Activated CD4-positive, alpha-beta T cell treated with anti-CD3 and anti-CD28 coated beads, Interleukin-2, amount 10 ng/mL, durations not matched to agents 7 days and 5 days (primary cell): Measurements from ENCODE around the gene PRKAG2. TPM values are rescaled to one million over a fixed set of nuclear protein-coding genes. Genes with fewer than 3 reads are reported as not detected.

Experiments used
- CTCF ChIA-PET: fragments of 350-600 bp; sonication (Branson Sonifier 250); formaldehyde crosslinking; loops from one replicate; lab custom pipeline; 2021; ENCODE audit warnings: antibody characterized with exemption; lab: Charles Lee
- POLR2A ChIA-PET: fragments of 350-600 bp; sonication (Branson Sonifier 250); formaldehyde crosslinking; loops from one replicate; lab custom pipeline; 2021; ENCODE audit warnings: antibody characterized with exemption; lab: Charles Lee
- DNase-seq: peaks from one replicate; pipeline ENCODE4 v3.0.0-alpha.2; 2020
- H3K27ac Mint-ChIP-seq: one replicate; pipeline ENCODE4 v1.8.0; 2021; ENCODE audit warnings: mild to moderate bottlenecking, moderate library complexity, mixed read lengths
- H3K27me3 Mint-ChIP-seq: one replicate; pipeline ENCODE4 v1.8.0; 2021; ENCODE audit warnings: mixed read lengths
- H3K36me3 Mint-ChIP-seq: one replicate; pipeline ENCODE4 v1.8.0; 2021; ENCODE audit warnings: low read depth, mixed read lengths
- H3K4me1 Mint-ChIP-seq: one replicate; pipeline ENCODE4 v1.8.0; 2021; ENCODE audit warnings: mixed read lengths
- H3K4me3 Mint-ChIP-seq: one replicate; pipeline ENCODE4 v1.8.0; 2021; ENCODE audit warnings: mild to moderate bottlenecking, moderate library complexity, mixed read lengths
- H3K9me3 Mint-ChIP-seq: one replicate; pipeline ENCODE4 v1.8.0; 2021; ENCODE audit warnings: mixed read lengths
- total RNA-seq, 2 experiments: library from RNA; stranded (reverse); gene quantifications; one replicate each; pipeline ENCODE4 v1.2.3, GENCODE V29; 2021

PRKAG2 gene
- total RNA-seq, 2 experiments from 2014 or later, result 27.5 to 32.3 TPM

- Mint-ChIP-seq H3K36me3 (peaks cover 2% of the 10 kb centered on the region), H3K4me1 (no peaks in the 10 kb centered on the region), H3K4me3 (no peak overlapping the region), H3K27ac (no peak overlapping the region), H3K27me3 (no peaks in the 10 kb centered on the region), H3K9me3 (peaks cover 5% of the 10 kb centered on the region)
- no peak for DNase-seq
- ChIA-PET CTCF (interaction anchor here (0.6 to 2.3 kb wide), 4 partner anchors 12 to 116 kb away, joined by 3 to 9 read pairs (median 3); no protein-coding TSS in a partner anchor), POLR2A (no interaction called here)
These were observed 210.0 kb downstream of the PRKAG2 start for GRCh38 chr7:151666886-151667285.

GRCh38 chr7:151665368-151665767 is 211.5 kb downstream of the PRKAG2 start:
- H3K27me3 Mint-ChIP-seq, result no peaks in the 10 kb centered on the region
- no peak for DNase-seq
- peaks cover 2% of the 10 kb centered on the region for H3K36me3 Mint-ChIP-seq
- ChIA-PET CTCF (no interaction called here), POLR2A (interaction anchor here (0.5 kb wide), 1 partner anchor 383 kb away, joined by 3 read pairs; no protein-coding TSS in a partner anchor)
- H3K4me3 Mint-ChIP-seq, result no peak overlapping the region
- H3K9me3 Mint-ChIP-seq, result peaks cover 5% of the 10 kb centered on the region
- H3K27ac Mint-ChIP-seq, result no peak overlapping the region
- H3K4me1 Mint-ChIP-seq, result no peaks in the 10 kb centered on the region

- CTCF ChIA-PET, result no interaction called here
- H3K27ac Mint-ChIP-seq, result no peak overlapping the region
- no peak overlapping the region for H3K4me3 Mint-ChIP-seq
- H3K9me3 Mint-ChIP-seq, result peaks cover 5% of the 10 kb centered on the region
- POLR2A ChIA-PET, result no interaction called here
- no peaks in the 10 kb centered on the region for H3K4me1 Mint-ChIP-seq
- peaks cover 2% of the 10 kb centered on the region for H3K36me3 Mint-ChIP-seq
- DNase-seq, result no peak
- H3K27me3 Mint-ChIP-seq, result no peaks in the 10 kb centered on the region
These were observed 212.6 kb downstream of the PRKAG2 start for GRCh38 chr7:151664268-151664667.

GRCh38 chr7:151663382-151664100 is 213.4 kb downstream of the PRKAG2 start:
- ChIA-PET CTCF (no interaction called here), POLR2A (no interaction called here)

GRCh38 chr7:151662251-151662826 is 214.6 kb downstream of the PRKAG2 start:
- Mint-ChIP-seq H3K27ac (no peak overlapping the region), H3K9me3 (peaks cover 3% of the 10 kb centered on the region), H3K36me3 (peaks cover 2% of the 10 kb centered on the region), H3K4me3 (no peak overlapping the region), H3K4me1 (no peaks in the 10 kb centered on the region), H3K27me3 (no peaks in the 10 kb centered on the region)
- DNase-seq, result no peak
- POLR2A ChIA-PET, result no interaction called here
- CTCF ChIA-PET, result no interaction called here

More at GRCh38 chr7:151663382-151664100, 213.4 kb downstream of the PRKAG2 start:
- peaks cover 2% of the 10 kb centered on the region for H3K36me3 Mint-ChIP-seq
- no peaks in the 10 kb centered on the region for H3K27me3 Mint-ChIP-seq
- no peak for DNase-seq
- H3K4me3 Mint-ChIP-seq, result no peak overlapping the region
- H3K27ac Mint-ChIP-seq, result no peak overlapping the region
- no peaks in the 10 kb centered on the region for H3K4me1 Mint-ChIP-seq
- H3K9me3 Mint-ChIP-seq, result peaks cover 5% of the 10 kb centered on the region

- Mint-ChIP-seq H3K36me3 (no peaks in the 10 kb centered on the region), H3K27ac (no peak overlapping the region), H3K27me3 (no peaks in the 10 kb centered on the region), H3K4me1 (no peaks in the 10 kb centered on the region), H3K4me3 (no peak overlapping the region), H3K9me3 (no peaks in the 10 kb centered on the region)
- ChIA-PET CTCF (interaction anchor here (0.9 kb wide), 1 partner anchor 19 kb away, joined by 3 read pairs; no protein-coding TSS in a partner anchor), POLR2A (no interaction called here)
- no peak for DNase-seq
These were observed 215.3 kb downstream of the PRKAG2 start for GRCh38 chr7:151661587-151661986.

- Mint-ChIP-seq H3K9me3 (no peaks in the 10 kb centered on the region), H3K4me1 (no peaks in the 10 kb centered on the region), H3K4me3 (no peak overlapping the region), H3K36me3 (no peaks in the 10 kb centered on the region), H3K27me3 (no peaks in the 10 kb centered on the region), H3K27ac (no peak overlapping the region)
- POLR2A ChIA-PET, result no interaction called here
- no peak for DNase-seq
- CTCF ChIA-PET, result interaction anchor here (1.7 kb wide), 1 partner anchor 8 kb away, joined by 3 read pairs; no protein-coding TSS in a partner anchor
These were observed 216.8 kb downstream of the PRKAG2 start for GRCh38 chr7:151660141-151660540.

- Mint-ChIP-seq H3K27ac (no peak overlapping the region), H3K36me3 (no peaks in the 10 kb centered on the region), H3K4me3 (no peak overlapping the region), H3K27me3 (no peaks in the 10 kb centered on the region), H3K9me3 (no peaks in the 10 kb centered on the region), H3K4me1 (no peaks in the 10 kb centered on the region)
- ChIA-PET POLR2A (no interaction called here), CTCF (interaction anchor here (1.7 kb wide), 1 partner anchor 9 kb away, joined by 3 read pairs; no protein-coding TSS in a partner anchor)
- DNase-seq, result no peak
These were observed 217.7 kb downstream of the PRKAG2 start for GRCh38 chr7:151659219-151659618.

- CTCF ChIA-PET, result interaction anchor here (1.7 kb wide), 1 partner anchor 10 kb away, joined by 3 read pairs; no protein-coding TSS in a partner anchor
- Mint-ChIP-seq H3K9me3 (no peaks in the 10 kb centered on the region), H3K4me3 (no peak overlapping the region)
These were observed 218.1 kb downstream of the PRKAG2 start for GRCh38 chr7:151658778-151659177.

GRCh38 chr7:151657173-151657572 is 219.7 kb downstream of the PRKAG2 start:
- Mint-ChIP-seq H3K4me1 (no peaks in the 10 kb centered on the region), H3K27ac (no peak overlapping the region), H3K27me3 (no peaks in the 10 kb centered on the region), H3K4me3 (no peak overlapping the region), H3K9me3 (no peaks in the 10 kb centered on the region), H3K36me3 (no peaks in the 10 kb centered on the region)
- CTCF ChIA-PET, result no interaction called here
- DNase-seq, result no peak
- POLR2A ChIA-PET, result no interaction called here

More at GRCh38 chr7:151658778-151659177, 218.1 kb downstream of the PRKAG2 start:
- no peaks in the 10 kb centered on the region for H3K27me3 Mint-ChIP-seq
- POLR2A ChIA-PET, result no interaction called here
- H3K36me3 Mint-ChIP-seq, result no peaks in the 10 kb centered on the region
- no peak for DNase-seq
- H3K27ac Mint-ChIP-seq, result no peak overlapping the region
- H3K4me1 Mint-ChIP-seq, result no peaks in the 10 kb centered on the region

- H3K4me3 Mint-ChIP-seq, result no peak overlapping the region
- no peaks in the 10 kb centered on the region for H3K4me1 Mint-ChIP-seq
- CTCF ChIA-PET, result interaction anchor here (3.1 kb wide), 1 partner anchor 12 kb away, joined by 9 read pairs; no protein-coding TSS in a partner anchor
- POLR2A ChIA-PET, result no interaction called here
- H3K36me3 Mint-ChIP-seq, result no peaks in the 10 kb centered on the region
- DNase-seq, result no peak
- no peak overlapping the region for H3K27ac Mint-ChIP-seq
- no peaks in the 10 kb centered on the region for H3K9me3 Mint-ChIP-seq
- no peaks in the 10 kb centered on the region for H3K27me3 Mint-ChIP-seq
These were observed 221.4 kb downstream of the PRKAG2 start for GRCh38 chr7:151655555-151655954.

- H3K4me3 Mint-ChIP-seq, result no peak overlapping the region
- ChIA-PET POLR2A (no interaction called here), CTCF (interaction anchor here (0.6 kb wide), 1 partner anchor 14 kb away, joined by 3 read pairs; no protein-coding TSS in a partner anchor)
- no peak overlapping the region for H3K27ac Mint-ChIP-seq
- no peak for DNase-seq
- no peaks in the 10 kb centered on the region for H3K36me3 Mint-ChIP-seq
- no peaks in the 10 kb centered on the region for H3K4me1 Mint-ChIP-seq
- no peaks in the 10 kb centered on the region for H3K27me3 Mint-ChIP-seq
- no peaks in the 10 kb centered on the region for H3K9me3 Mint-ChIP-seq
These were observed 224.8 kb downstream of the PRKAG2 start for GRCh38 chr7:151652111-151652510.

- ChIA-PET CTCF (no interaction called here), POLR2A (no interaction called here)
- no peaks in the 10 kb centered on the region for H3K4me1 Mint-ChIP-seq
- H3K9me3 Mint-ChIP-seq, result peaks cover 3% of the 10 kb centered on the region
- no peak for DNase-seq
- no peaks in the 10 kb centered on the region for H3K36me3 Mint-ChIP-seq
- no peak overlapping the region for H3K27ac Mint-ChIP-seq
- no peak overlapping the region for H3K4me3 Mint-ChIP-seq
- H3K27me3 Mint-ChIP-seq, result no peaks in the 10 kb centered on the region
These were observed 226.8 kb downstream of the PRKAG2 start for GRCh38 chr7:151650161-151650560.
